CD4-positive, alpha-beta T cell treated with Interleukin-15 for 4 hours (primary cell): ENCODE measurements around the gene C1orf232.

Experiments
- DNase-seq: peaks from one replicate; pipeline ENCODE4 v3.0.0-alpha.2; 2020; ENCODE audit warnings: low spot score

The C1orf232 gene

GRCh38 chr1:26177182-26177684 is 8.5 kb upstream of the C1orf232 start, which contains the start of gene CNKSR1:
Gene CNKSR1 (plus strand): TSS chr1:26177491. CDS start chr1:26177548, 57 bp downstream.
- no peak for DNase-seq

- no peak for DNase-seq
Observed at GRCh38 chr1:26175346-26175745, 6.6 kb upstream of the C1orf232 start.

- no peak for DNase-seq
Observed at GRCh38 chr1:26171084-26172072, 2.6 kb upstream of the C1orf232 start, which contains the start of gene ZNF593OS. Gene ZNF593OS (minus strand): TSS chr1:26171832. CDS start chr1:26171661, 171 bp downstream.

GRCh38 chr1:26170472-26170821 is 1.7 kb upstream of the C1orf232 start:
- DNase-seq = no peak

GRCh38 chr1:26169669-26170471 is 1.1 kb upstream of the C1orf232 start, which contains the start of gene ZNF593:
Gene ZNF593 (plus strand): TSS chr1:26169908. CDS start chr1:26169984, 76 bp downstream.
- peak; percentile 88 for DNase-seq

- no peak for DNase-seq
Observed at GRCh38 chr1:26169198-26169554, 413 bp upstream of the C1orf232 start.

GRCh38 chr1:26166719-26167281 is 2.0 kb downstream of the C1orf232 start:
- DNase-seq = no peak

GRCh38 chr1:26164861-26165842 is 3.6 kb downstream of the C1orf232 start:
- DNase-seq = no peak

GRCh38 chr1:26164036-26164860 is 4.5 kb downstream of the C1orf232 start:
- peak; percentile 34 for DNase-seq

GRCh38 chr1:26163684-26164035 is 5.1 kb downstream of the C1orf232 start:
- no peak for DNase-seq

GRCh38 chr1:26162220-26162709 is 6.5 kb downstream of the C1orf232 start:
- no peak for DNase-seq

GRCh38 chr1:26161415-26162219 is 7.1 kb downstream of the C1orf232 start:
- no peak for DNase-seq

- no peak for DNase-seq
Observed at GRCh38 chr1:26160527-26161414, 8.0 kb downstream of the C1orf232 start.

- no peak for DNase-seq
Observed at GRCh38 chr1:26159743-26160039, 9.1 kb downstream of the C1orf232 start.

- DNase-seq = no peak
Observed at GRCh38 chr1:26158908-26159742, 9.6 kb downstream of the C1orf232 start, which contains the start of gene FAM110D. Gene FAM110D (plus strand): TSS chr1:26159079. CDS start chr1:26161292, 2,213 bp downstream.

GRCh38 chr1:26158271-26158907 is 10.4 kb downstream of the C1orf232 start:
- no peak for DNase-seq
